Measurements from ENCODE around the gene MAP2K5. TPM values are rescaled to one million over a fixed set of nuclear protein-coding genes. Genes with fewer than 3 reads are reported as not detected.

Gene MAP2K5
- total RNA-seq, 1 donor from 2014 or later, result 28.2 TPM

Other genes with a start within 250 kb of the MAP2K5 start
- 7.6 TPM for gene C15orf61, start 21.6 kb upstream of the MAP2K5 start, total RNA-seq

Data from cardiac septum (tissue), 1 donor.